HUES6 (cell line): ENCODE results near the gene KIAA0040.

Experiments used
- H3K27ac ChIP-seq: 2 replicates; pipeline ENCODE4 v1.7.0; 2013; ENCODE audit warnings: low read depth, mild to moderate bottlenecking, low read length, inconsistent platforms
- H3K27me3 ChIP-seq: 2 replicates; pipeline ENCODE4 v1.6.1; 2013; ENCODE audit warnings: low read length; ENCODE audit not compliant: control insufficient read depth, insufficient read depth
- H3K36me3 ChIP-seq: 2 replicates; pipeline ENCODE4 v1.6.1; 2013; ENCODE audit warnings: low read length; ENCODE audit not compliant: control insufficient read depth, insufficient read depth
- H3K4me1 ChIP-seq: 2 replicates; pipeline ENCODE4 v1.6.1; 2013; ENCODE audit warnings: low read length; ENCODE audit not compliant: control insufficient read depth, insufficient read depth
- H3K4me3 ChIP-seq: 2 replicates; pipeline ENCODE4 v1.5.1; 2013; ENCODE audit warnings: low read depth, low read length
- H3K9ac ChIP-seq: one replicate; pipeline ENCODE4 v1.6.1; 2013; ENCODE audit warnings: mild to moderate bottlenecking, low read length
- H3K9me3 ChIP-seq: 2 replicates; pipeline ENCODE4 v1.6.1; 2013; ENCODE audit warnings: low read depth, low read length; ENCODE audit not compliant: control insufficient read depth, insufficient read depth

The KIAA0040 gene

DNA sequence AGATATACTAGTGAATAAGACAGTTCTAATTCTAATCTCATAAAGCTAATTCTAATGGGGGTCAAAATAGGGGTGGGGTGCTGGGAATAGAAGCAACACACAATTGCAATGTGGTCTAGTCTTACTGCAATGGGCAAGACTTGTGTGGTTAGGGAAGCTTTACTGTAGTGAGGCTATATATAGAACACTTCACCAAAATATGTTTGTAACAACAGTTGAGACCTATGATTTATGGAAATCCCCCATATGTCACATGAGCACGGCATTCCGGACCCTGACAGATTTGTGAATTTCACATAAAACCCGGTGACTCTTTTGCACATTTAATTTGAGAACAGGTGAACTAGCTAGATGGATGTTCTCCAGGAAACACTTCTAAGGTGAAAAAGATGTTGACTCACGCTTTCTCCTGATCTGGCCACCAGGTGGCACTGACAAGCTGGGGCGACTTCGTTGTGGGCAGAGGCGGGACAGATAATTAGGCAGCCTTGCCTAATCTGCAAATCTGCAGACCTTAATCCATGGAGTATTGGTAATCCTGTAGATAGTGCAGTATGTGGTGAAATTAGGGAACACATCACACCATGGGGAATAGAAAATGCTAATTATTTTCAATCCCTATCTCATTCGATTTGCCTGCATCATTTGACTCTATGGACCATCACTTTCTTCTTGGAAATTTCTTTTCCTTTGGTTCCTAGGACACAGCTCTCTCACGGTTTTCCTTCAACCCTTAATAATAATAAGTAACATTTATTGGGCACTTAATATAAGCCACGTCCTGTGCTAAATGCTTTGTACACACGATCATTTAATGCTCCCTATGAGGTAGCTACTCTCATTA is 37.7 kb downstream of the KIAA0040 start:
- Histone ChIP-seq H3K4me1 (no peaks in the 10 kb centered on the region), H3K36me3 (no peaks in the 10 kb centered on the region), H3K4me3 (no peak overlapping the region), H3K27me3 (peaks cover 29% of the 10 kb centered on the region), H3K27ac (no peak overlapping the region), H3K9ac (no peak overlapping the region), H3K9me3 (no peaks in the 10 kb centered on the region)

DNA sequence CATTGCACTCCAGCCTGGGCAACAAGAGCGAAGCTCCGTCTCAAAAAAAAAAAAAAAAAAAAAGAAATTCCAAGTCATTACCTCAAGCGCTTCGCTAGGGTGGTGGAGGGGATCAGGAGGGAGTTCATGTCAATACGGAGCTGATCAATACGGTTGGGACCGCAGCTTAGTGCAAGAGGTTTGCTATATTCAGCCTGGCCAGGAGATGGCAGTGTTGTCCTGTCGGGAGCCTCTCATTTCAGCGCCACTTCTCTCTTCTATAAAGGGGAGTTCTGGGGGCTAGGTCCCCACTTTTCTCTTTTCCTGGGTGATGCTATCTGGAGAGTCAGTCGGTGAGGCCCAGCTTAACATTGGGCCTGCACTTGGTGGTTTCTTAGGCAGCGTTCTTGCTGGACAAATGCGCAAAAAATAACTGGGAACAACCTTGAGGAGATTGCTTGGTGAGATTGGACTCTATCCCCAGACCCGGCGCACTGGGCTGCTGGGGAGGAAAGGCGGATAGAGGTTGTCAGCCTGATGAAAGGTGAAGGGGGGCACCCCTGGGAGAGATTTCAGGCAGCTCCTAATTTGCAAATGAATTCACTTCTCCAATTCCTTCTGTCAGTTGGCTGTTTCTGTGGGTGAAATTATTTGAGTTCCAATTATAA is 40.4 kb downstream of the KIAA0040 start:
- no peak overlapping the region for H3K9ac ChIP-seq
- H3K4me1 ChIP-seq = peaks cover 5% of the 10 kb centered on the region
- no peaks in the 10 kb centered on the region for H3K9me3 ChIP-seq
- peaks cover 30% of the 10 kb centered on the region for H3K27me3 ChIP-seq
- H3K27ac ChIP-seq = no peak overlapping the region
- no peaks in the 10 kb centered on the region for H3K36me3 ChIP-seq
- H3K4me3 ChIP-seq = peak overlapping the region; percentile 38; the same call in 1 of the 2 replicates

- H3K4me1 ChIP-seq = peaks cover 17% of the 10 kb centered on the region
- no peak overlapping the region for H3K27ac ChIP-seq
- peaks cover 32% of the 10 kb centered on the region for H3K27me3 ChIP-seq
- H3K9ac ChIP-seq = no peak overlapping the region
- H3K4me3 ChIP-seq = no peak overlapping the region
- no peaks in the 10 kb centered on the region for H3K36me3 ChIP-seq
- H3K9me3 ChIP-seq = no peaks in the 10 kb centered on the region
Observed at GRCh38 chr1:175150596-175151319, 41.8 kb downstream of the KIAA0040 start.

DNA sequence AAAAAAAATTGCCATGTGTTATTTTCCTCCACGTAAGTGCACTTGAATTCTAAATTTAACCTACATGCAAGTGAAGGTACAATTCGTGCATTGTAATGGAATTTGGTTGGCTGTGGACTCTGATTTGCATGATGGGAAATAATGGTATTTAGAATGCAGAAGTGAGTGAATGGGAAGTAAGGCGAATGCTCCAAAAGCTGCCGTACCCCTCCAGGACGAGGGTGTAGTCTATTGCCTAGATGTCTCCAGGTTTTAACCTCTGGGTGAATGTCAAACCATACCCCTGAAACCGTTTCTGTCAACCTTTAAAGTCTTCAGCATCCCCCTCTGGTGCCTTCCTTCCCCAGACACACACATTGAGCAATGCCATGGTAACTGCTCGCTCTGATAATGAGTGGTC is 44.5 kb downstream of the KIAA0040 start:
- Histone ChIP-seq H3K9me3 (0 out of 2 replicates have a peak, but pooled peaks cover 4% of the 10 kb centered on the region), H3K9ac (no peak overlapping the region), H3K4me3 (no peak overlapping the region), H3K36me3 (no peaks in the 10 kb centered on the region), H3K27me3 (peaks cover 25% of the 10 kb centered on the region), H3K27ac (no peak overlapping the region), H3K4me1 (peaks cover 17% of the 10 kb centered on the region)

- H3K27ac ChIP-seq = no peak overlapping the region
- H3K9ac ChIP-seq = no peak overlapping the region
- 0 out of 2 replicates have a peak, but pooled peaks cover 4% of the 10 kb centered on the region for H3K9me3 ChIP-seq
- H3K4me3 ChIP-seq = no peak overlapping the region
- peaks cover 20% of the 10 kb centered on the region for H3K27me3 ChIP-seq
- peaks cover 17% of the 10 kb centered on the region for H3K4me1 ChIP-seq
- H3K36me3 ChIP-seq = no peaks in the 10 kb centered on the region
Observed at GRCh38 chr1:175147569-175147968, 45.0 kb downstream of the KIAA0040 start.

- H3K9ac ChIP-seq = no peak overlapping the region
Observed at GRCh38 chr1:175146529-175147213, 45.9 kb downstream of the KIAA0040 start.

GRCh38 chr1:175145899-175146528 is 46.6 kb downstream of the KIAA0040 start:
- Histone ChIP-seq H3K9me3 (0 out of 2 replicates have a peak, but pooled peaks cover 4% of the 10 kb centered on the region), H3K27ac (no peak overlapping the region), H3K27me3 (peaks cover 12% of the 10 kb centered on the region), H3K4me1 (peaks cover 22% of the 10 kb centered on the region), H3K4me3 (no peak overlapping the region), H3K36me3 (no peaks in the 10 kb centered on the region), H3K9ac (no peak overlapping the region)

More at GRCh38 chr1:175146529-175147213, 45.9 kb downstream of the KIAA0040 start:
- Histone ChIP-seq H3K36me3 (no peaks in the 10 kb centered on the region), H3K27me3 (peaks cover 18% of the 10 kb centered on the region), H3K27ac (no peak overlapping the region), H3K9me3 (0 out of 2 replicates have a peak, but pooled peaks cover 4% of the 10 kb centered on the region), H3K4me1 (peaks cover 22% of the 10 kb centered on the region), H3K4me3 (peak overlapping the region; percentile 17)

DNA sequence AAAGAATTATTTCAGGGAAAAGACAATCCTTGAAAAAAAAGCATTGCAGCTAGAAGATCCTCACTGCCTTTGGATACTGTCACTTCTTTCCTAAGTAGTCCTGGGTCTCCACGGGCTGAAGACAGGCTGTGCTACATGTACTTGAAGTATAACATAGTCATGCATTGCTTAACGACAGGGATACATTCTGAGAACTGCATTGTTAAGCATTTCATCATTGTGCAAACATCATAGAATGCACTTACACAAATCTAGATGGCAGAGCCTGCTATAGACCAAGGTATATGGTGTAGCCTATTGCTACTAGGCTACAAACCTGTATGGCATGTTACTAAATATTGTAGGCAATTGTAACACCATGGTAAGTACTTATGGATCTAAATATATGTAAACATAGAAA is 54.0 kb downstream of the KIAA0040 start:
- no peak overlapping the region for H3K4me3 ChIP-seq
- no peak overlapping the region for H3K9ac ChIP-seq
- H3K9me3 ChIP-seq = no peaks in the 10 kb centered on the region
- peaks cover 5% of the 10 kb centered on the region; the same call in 1 of the 2 replicates for H3K4me1 ChIP-seq
- H3K27me3 ChIP-seq = no peaks in the 10 kb centered on the region
- H3K36me3 ChIP-seq = no peaks in the 10 kb centered on the region
- H3K27ac ChIP-seq = no peak overlapping the region

GRCh38 chr1:175137369-175137768 is 55.2 kb downstream of the KIAA0040 start:
- no peaks in the 10 kb centered on the region for H3K36me3 ChIP-seq
- no peak overlapping the region for H3K27ac ChIP-seq
- no peaks in the 10 kb centered on the region for H3K9me3 ChIP-seq
- no peak overlapping the region for H3K4me3 ChIP-seq
- no peak overlapping the region for H3K9ac ChIP-seq
- H3K4me1 ChIP-seq = peaks cover 5% of the 10 kb centered on the region; the same call in 1 of the 2 replicates
- H3K27me3 ChIP-seq = no peaks in the 10 kb centered on the region

GRCh38 chr1:175136246-175136645 is 56.3 kb downstream of the KIAA0040 start:
- H3K9ac ChIP-seq = no peak overlapping the region
- H3K9me3 ChIP-seq = no peaks in the 10 kb centered on the region
- no peaks in the 10 kb centered on the region for H3K36me3 ChIP-seq
- no peaks in the 10 kb centered on the region for H3K27me3 ChIP-seq
- no peak overlapping the region for H3K27ac ChIP-seq
- H3K4me3 ChIP-seq = no peak overlapping the region
- peaks cover 6% of the 10 kb centered on the region for H3K4me1 ChIP-seq
